Brain microvascular endothelial cell (primary cell): Measurements from ENCODE around the gene PIGL.
A peak's percentile ranks its signal among the peaks of the same experiment; 100 is the strongest.
"Not testable (repeated sequence)": the region's sequence is repeated elsewhere in the genome, so short reads cannot be mapped to it uniquely, and the experiment has no call there.

Experiments
- DNase-seq: peaks from one replicate; pipeline ENCODE4 v3.0.0-alpha.2; 2020
- H3K27ac ChIP-seq: fragments of 250-450 bp; sonication (Bioruptor Pico); 2 replicates; pipeline ENCODE4 v1.5.1; 2020; ENCODE audit warnings: mild to moderate bottlenecking, moderate library complexity
- H3K27me3 ChIP-seq: fragments of 250-450 bp; sonication (Bioruptor Pico); replicated peaks from 2 replicates; pipeline ENCODE4 v1.5.1; 2020; ENCODE audit warnings: mild to moderate bottlenecking
- H3K36me3 ChIP-seq: fragments of 250-450 bp; sonication (Bioruptor Pico); replicated peaks from 2 replicates; pipeline ENCODE4 v1.5.1; 2020; ENCODE audit warnings: mild to moderate bottlenecking
- H3K4me3 ChIP-seq: 2 replicates; pipeline ENCODE4 v1.5.1; 2011; ENCODE audit warnings: low read depth, mild to moderate bottlenecking, control low read depth, low read length, moderate library complexity
- in situ Hi-C: cut with HindIII; loops from 2 replicates; pipeline ENCODE4 v1.10.0; 2017; ENCODE audit warnings: low sequenced_read_pairs, low pct_ligation_motif_present
- TF ChIP-seq, protein P1 (sequence below): IDR thresholded peaks from 2 replicates; pipeline ENCODE4 v1.5.1; 2011; ENCODE audit warnings: low read depth, mild to moderate bottlenecking, moderate library complexity, low read length, control low read depth, inconsistent platforms; ENCODE audit errors: missing control alignments

The PIGL gene

DNA sequence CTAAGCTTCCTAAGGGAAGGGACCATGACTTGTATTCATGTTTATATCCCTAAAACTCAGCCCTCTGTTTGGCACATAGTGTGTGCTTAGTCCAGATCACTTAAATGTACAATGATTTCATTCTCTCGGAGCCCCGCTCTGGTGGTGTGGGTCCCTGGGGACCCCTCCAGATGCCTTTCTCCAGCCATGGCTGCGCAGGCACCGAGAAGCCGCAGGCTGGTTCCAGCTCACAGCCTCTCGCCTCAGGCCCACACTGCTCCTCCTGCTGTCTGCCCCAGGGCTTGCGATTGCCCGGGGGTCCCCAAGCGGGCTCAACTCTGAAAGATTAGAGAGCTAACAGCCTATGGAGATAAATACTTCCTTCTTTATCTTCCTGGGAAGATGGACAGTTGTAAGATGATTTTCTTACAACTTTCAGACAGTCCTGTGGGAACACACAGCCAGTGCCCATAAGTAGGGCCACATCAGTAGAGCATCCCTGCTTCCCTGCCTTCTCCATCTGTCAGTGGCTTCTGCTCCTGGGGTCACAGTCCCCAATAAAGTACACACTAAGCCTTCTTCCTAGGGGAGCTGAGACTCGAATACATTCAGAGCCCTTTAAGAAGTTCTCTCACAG, 70.0 kb downstream of the PIGL start:
- H3K36me3 ChIP-seq = no peaks in the 10 kb centered on the region
- in situ Hi-C loops = no loop called here
- H3K27ac ChIP-seq = peak overlapping the region; percentile 95
- TF ChIP-seq, protein P1, sequence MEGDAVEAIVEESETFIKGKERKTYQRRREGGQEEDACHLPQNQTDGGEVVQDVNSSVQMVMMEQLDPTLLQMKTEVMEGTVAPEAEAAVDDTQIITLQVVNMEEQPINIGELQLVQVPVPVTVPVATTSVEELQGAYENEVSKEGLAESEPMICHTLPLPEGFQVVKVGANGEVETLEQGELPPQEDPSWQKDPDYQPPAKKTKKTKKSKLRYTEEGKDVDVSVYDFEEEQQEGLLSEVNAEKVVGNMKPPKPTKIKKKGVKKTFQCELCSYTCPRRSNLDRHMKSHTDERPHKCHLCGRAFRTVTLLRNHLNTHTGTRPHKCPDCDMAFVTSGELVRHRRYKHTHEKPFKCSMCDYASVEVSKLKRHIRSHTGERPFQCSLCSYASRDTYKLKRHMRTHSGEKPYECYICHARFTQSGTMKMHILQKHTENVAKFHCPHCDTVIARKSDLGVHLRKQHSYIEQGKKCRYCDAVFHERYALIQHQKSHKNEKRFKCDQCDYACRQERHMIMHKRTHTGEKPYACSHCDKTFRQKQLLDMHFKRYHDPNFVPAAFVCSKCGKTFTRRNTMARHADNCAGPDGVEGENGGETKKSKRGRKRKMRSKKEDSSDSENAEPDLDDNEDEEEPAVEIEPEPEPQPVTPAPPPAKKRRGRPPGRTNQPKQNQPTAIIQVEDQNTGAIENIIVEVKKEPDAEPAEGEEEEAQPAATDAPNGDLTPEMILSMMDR = peak; percentile 55
- H3K4me3 ChIP-seq = no peak overlapping the region
- H3K27me3 ChIP-seq = no peaks in the 10 kb centered on the region
- peak; percentile 56 for DNase-seq

DNA sequence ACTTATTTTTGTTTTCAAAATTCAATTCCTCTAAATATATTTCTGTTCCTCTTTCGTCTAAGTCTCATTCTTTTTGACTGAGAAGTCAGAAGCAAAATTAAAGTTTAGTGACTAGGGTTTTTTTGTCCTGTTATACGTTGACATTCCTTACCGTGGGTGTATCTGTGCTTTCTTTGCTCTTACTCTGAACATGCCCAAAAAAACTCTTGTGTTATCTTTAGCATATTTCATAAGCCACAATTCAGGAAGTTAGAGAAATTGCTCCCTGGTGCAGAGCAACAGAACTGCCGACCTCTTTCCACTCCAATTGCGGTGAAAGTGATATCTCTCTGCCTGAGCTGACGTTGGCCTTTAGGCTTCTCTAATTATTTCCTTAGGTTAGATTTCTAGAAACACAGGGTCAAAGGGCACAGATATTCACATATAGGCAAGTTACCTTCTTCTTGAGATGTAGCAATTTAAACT, 70.6 kb downstream of the PIGL start:
- peak; percentile 79 for DNase-seq
- no peak overlapping the region for H3K4me3 ChIP-seq
- in situ Hi-C loops = no loop called here

DNA sequence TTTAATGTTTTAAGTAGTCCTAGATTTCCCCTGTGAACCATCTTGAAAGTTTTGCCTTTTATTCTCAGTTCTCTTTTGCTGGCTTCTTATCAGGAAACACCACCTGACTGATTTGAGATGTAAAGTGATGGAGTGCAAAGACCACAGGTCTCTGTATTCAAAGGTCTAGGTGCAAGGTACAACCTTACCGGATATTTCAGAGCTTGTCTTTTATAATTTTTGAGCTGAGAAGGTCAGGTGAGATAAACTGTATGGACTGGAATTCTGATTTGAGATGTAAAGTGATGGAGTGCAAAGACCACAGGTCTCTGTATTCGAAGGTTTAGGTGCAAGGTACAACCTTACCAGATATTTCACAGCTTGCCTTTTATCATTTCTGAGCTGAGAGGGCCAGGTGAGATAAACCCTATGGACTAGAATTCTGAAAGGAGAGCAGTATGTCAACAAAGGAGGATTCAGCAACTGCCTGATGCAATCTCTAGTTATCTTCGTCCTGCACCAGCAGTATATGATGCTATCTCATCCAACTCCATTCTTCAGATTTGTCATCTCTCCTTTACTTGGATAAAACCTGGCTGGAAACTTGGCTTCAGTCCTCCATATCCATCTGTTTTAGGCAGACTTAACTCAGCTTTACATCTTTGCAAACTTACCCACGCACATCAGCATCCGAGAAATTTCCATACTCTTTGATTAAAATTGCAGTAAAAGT, 72.0 kb downstream of the PIGL start:
- Histone ChIP-seq H3K36me3 (no peaks in the 10 kb centered on the region), H3K27ac (no peak overlapping the region), H3K27me3 (no peaks in the 10 kb centered on the region), H3K4me3 (no peak overlapping the region)
- peak; percentile 7 for DNase-seq
- in situ Hi-C loops = no loop called here
- TF ChIP-seq, protein P1 = no peak

More for the DNA sequence above, 70.6 kb downstream of the PIGL start:
- Histone ChIP-seq H3K36me3 (no peaks in the 10 kb centered on the region), H3K27me3 (no peaks in the 10 kb centered on the region), H3K27ac (peak overlapping the region; percentile 95)
- TF ChIP-seq, protein P1 = no peak

DNA sequence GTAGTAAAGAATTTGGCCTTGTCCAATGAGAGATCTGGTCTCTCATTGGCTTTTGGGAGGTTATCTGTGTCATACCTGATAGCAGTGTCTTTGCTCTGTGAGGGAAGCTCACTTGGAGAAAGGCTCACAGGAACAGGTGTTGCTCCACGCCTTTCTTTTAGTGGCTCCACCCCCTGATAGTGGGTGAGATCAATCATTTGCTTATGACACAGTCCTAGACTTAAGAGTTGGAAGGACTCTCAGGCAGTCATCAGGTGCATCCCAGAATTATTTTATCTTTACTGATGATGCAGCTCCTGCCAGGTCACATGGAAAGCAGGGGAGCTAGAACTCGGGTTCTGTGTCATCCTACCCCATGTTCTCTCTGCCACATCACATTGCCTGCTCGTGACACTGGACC, 76.9 kb downstream of the PIGL start:
- Histone ChIP-seq H3K27me3 (no peaks in the 10 kb centered on the region), H3K36me3 (no peaks in the 10 kb centered on the region), H3K4me3 (no peak overlapping the region), H3K27ac (no peak overlapping the region)
- TF ChIP-seq, protein P1 = no peak
- in situ Hi-C loops = no loop called here
- DNase-seq = no peak

DNA sequence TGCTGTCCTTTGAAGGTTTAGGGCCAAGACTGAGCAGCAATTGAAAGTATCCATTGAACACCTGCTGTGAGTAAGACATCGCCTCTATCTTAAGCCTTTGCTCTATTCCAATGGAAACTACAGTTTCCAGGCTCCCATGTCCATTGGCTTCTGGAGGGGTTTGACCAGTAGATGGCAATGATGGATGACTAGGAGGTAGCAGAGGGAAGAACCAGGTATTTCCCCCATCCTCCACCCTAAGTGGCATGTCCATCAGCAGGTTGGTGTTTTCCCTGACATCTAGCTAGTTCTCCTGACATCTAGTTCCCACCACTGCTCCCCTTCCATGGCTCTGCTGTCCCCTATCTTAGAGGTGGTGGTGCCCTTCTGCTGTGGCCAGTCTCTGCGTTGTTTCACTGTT, 77.5 kb downstream of the PIGL start:
- no peaks in the 10 kb centered on the region for H3K27me3 ChIP-seq
- TF ChIP-seq, protein P1 = no peak
- no peak overlapping the region for H3K27ac ChIP-seq
- no peak for DNase-seq
- no peak overlapping the region for H3K4me3 ChIP-seq
- H3K36me3 ChIP-seq = no peaks in the 10 kb centered on the region
- in situ Hi-C loops = no loop called here

DNA sequence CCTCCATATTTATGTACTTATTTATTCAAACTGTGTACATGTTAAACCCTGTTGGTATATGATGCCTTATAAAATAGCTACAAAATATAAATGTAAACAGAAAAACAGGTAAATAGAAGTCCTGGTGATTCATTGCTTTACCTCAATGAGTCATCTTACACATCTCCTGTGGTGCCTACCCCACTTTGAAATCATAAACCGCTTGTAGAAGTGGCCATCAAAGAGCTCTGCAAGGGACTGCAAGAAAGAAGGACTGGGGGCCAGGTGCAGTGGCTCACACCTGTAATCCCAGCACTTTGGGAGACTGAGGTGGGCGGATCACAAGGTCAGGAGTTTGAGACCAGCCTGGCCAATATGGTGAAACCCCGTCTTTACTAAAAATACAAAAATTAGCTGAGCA, 79.1 kb downstream of the PIGL start:
- in situ Hi-C loops, DNase-seq, H3K4me3 ChIP-seq, H3K27me3 ChIP-seq, H3K27ac ChIP-seq, H3K36me3 ChIP-seq: not testable (repeated sequence)
